H1 (cell line): ENCODE data around the gene PRICKLE3. TPM values are rescaled to one million over a fixed set of nuclear protein-coding genes. Genes with fewer than 3 reads are reported as not detected.

Source experiments
- CTCF ChIA-PET: fragments of 300-600 bp; sonication (Branson Sonifier 250); formaldehyde crosslinking; loops from one replicate; lab custom pipeline; 2021; ENCODE audit not compliant: partially characterized antibody; lab: Charles Lee
- POLR2A ChIA-PET: fragments of 300-600 bp; sonication (Branson Sonifier 250); formaldehyde crosslinking; loops from one replicate; lab custom pipeline; 2021; ENCODE audit warnings: inconsistent platforms; ENCODE audit not compliant: partially characterized antibody; lab: Charles Lee
- DNase-seq, 2 experiments: peaks; one replicate each; pipeline versions ENCODE4 v3.0.0 to v3.0.0-alpha.2; 2010 to 2022; ENCODE audit warnings: low spot score in 2 of 2, low read depth in 1 of 2, mixed read lengths in 1 of 2
- FAIRE-seq: peaks from 2 replicates; lab custom pipeline; 2011; peaks lifted over from hg19 to GRCh38; lab: Jason Lieb, UNC
- H2AFZ ChIP-seq: 2 replicates; pipeline ENCODE4 v1.8.1; 2012; ENCODE audit warnings: low read length, inconsistent platforms
- H2AK5ac ChIP-seq: 2 replicates; pipeline ENCODE4 v1.6.1; 2013; ENCODE audit warnings: low read depth, low read length
- H2BK120ac ChIP-seq: replicated peaks from 2 replicates; pipeline ENCODE3; 2013; ENCODE audit warnings: low read depth, low read length, inconsistent platforms
- H2BK12ac ChIP-seq: 2 replicates; pipeline ENCODE4 v1.6.1; 2013; ENCODE audit warnings: low read depth, low read length
- H2BK15ac ChIP-seq: 2 replicates; pipeline ENCODE4 v1.6.1; 2013; ENCODE audit warnings: low read length
- H2BK20ac ChIP-seq: 2 replicates; pipeline ENCODE4 v1.6.1; 2013; ENCODE audit warnings: low read length
- H2BK5ac ChIP-seq: 2 replicates; pipeline ENCODE4 v1.6.1; 2013; ENCODE audit warnings: low read depth, low read length
- H3K14ac ChIP-seq: 2 replicates; pipeline ENCODE4 v1.6.1; 2013; ENCODE audit warnings: inconsistent platforms; ENCODE audit not compliant: insufficient read length
- H3K18ac ChIP-seq: 2 replicates; pipeline ENCODE4 v1.6.1; 2013; ENCODE audit warnings: low read length; ENCODE audit errors: extremely low read depth
- H3K23ac ChIP-seq: 2 replicates; pipeline ENCODE4 v1.6.1; 2013; ENCODE audit warnings: inconsistent platforms; ENCODE audit not compliant: insufficient read length
- H3K23me2 ChIP-seq: 2 replicates; pipeline ENCODE4 v1.6.1; 2013; ENCODE audit warnings: low read depth, low read length
- H3K27ac ChIP-seq: 2 replicates; pipeline ENCODE4 v1.6.1; 2011; ENCODE audit warnings: low read depth, low read length, inconsistent platforms
- H3K27me3 ChIP-seq, 4 experiments: replicated peaks in 1 of 4; 1 replicate in 1 of 4; 2 replicates in 3 of 4; pipeline versions ENCODE4 v1.6.1 to v1.8.1; 2011 to 2013; ENCODE audit warnings: low read length in 3 of 4, mild to moderate bottlenecking in 3 of 4, inconsistent platforms in 2 of 4, mixed read lengths in 2 of 4, moderate library complexity in 1 of 4; ENCODE audit not compliant: control insufficient read depth in 3 of 4, insufficient read depth in 3 of 4; ENCODE audit errors: extremely low read depth in 1 of 4
- H3K36me3 ChIP-seq, 4 experiments: 2 replicates each; pipeline versions ENCODE4 v1.6.1 to v1.8.1; 2011 to 2013; ENCODE audit warnings: mild to moderate bottlenecking in 4 of 4, low read length in 3 of 4, moderate library complexity in 2 of 4, control low read depth in 1 of 4, inconsistent platforms in 1 of 4; ENCODE audit not compliant: insufficient read depth in 4 of 4, control insufficient read depth in 2 of 4
- H3K4ac ChIP-seq: replicated peaks from 2 replicates; pipeline ENCODE3; 2013; ENCODE audit warnings: low read length, low read depth, mixed read lengths, inconsistent platforms; ENCODE audit not compliant: insufficient read length
- H3K4me1 ChIP-seq, 4 experiments: replicated peaks in 1 of 4; 1 replicate in 1 of 4; 2 replicates in 3 of 4; pipeline versions ENCODE4 v1.6.1 to v1.8.1; 2011 to 2013; ENCODE audit warnings: low read length in 3 of 4, inconsistent platforms in 2 of 4, mixed read lengths in 1 of 4; ENCODE audit not compliant: insufficient read depth in 4 of 4, control insufficient read depth in 3 of 4
- H3K4me2 ChIP-seq, 2 experiments: 2 replicates each; pipeline versions ENCODE4 v1.6.1 to v1.8.1; 2011 to 2013; ENCODE audit warnings: low read depth in 2 of 2, low read length in 2 of 2, control low read depth in 1 of 2, inconsistent platforms in 1 of 2, mild to moderate bottlenecking in 1 of 2; ENCODE audit not compliant: insufficient read depth in 1 of 2
- H3K4me3 ChIP-seq, 4 experiments: fragments of 200-600, 300-600 bp in 1 of 4; sonication (generic), shearing (Covaris generic), sonication (Bioruptor Twin) in 1 of 4; 2 replicates each; pipeline versions ENCODE4 v1.5.1 to v1.8.1; 2011 to 2016; ENCODE audit warnings: low read length in 4 of 4, low read depth in 3 of 4, control low read depth in 2 of 4, inconsistent platforms in 2 of 4, mild to moderate bottlenecking in 2 of 4, mixed read lengths in 1 of 4, moderate library complexity in 1 of 4; ENCODE audit not compliant: insufficient read depth in 2 of 4; ENCODE audit errors: extremely low read depth in 1 of 4
- H3K56ac ChIP-seq: replicated peaks from 2 replicates; pipeline ENCODE3; 2013; ENCODE audit warnings: low read depth, mild to moderate bottlenecking, mixed read lengths, low read length, inconsistent platforms; ENCODE audit not compliant: insufficient read length
- H3K79me1 ChIP-seq: 2 replicates; pipeline ENCODE4 v1.6.1; 2013; ENCODE audit warnings: low read depth, low read length, control low read depth
- H3K79me2 ChIP-seq, 2 experiments: 2 replicates each; pipeline versions ENCODE4 v1.6.1 to v1.8.1; 2012 to 2013; ENCODE audit warnings: low read length in 2 of 2, mild to moderate bottlenecking in 2 of 2, inconsistent platforms in 1 of 2; ENCODE audit not compliant: insufficient read depth in 2 of 2, control insufficient read depth in 1 of 2
- H3K9ac ChIP-seq, 4 experiments: replicated peaks in 1 of 4; 1 replicate in 1 of 4; 2 replicates in 3 of 4; pipeline versions ENCODE4 v1.6.1 to v1.8.1; 2011 to 2013; ENCODE audit warnings: low read depth in 3 of 4, low read length in 3 of 4, control low read depth in 2 of 4, mild to moderate bottlenecking in 2 of 4, moderate library complexity in 2 of 4, inconsistent platforms in 1 of 4; ENCODE audit errors: extremely low read depth in 1 of 4
- H3K9me3 ChIP-seq, 2 experiments: 2 replicates each; pipeline versions ENCODE4 v1.6.1 to v1.8.1; 2012 to 2013; ENCODE audit warnings: mild to moderate bottlenecking in 2 of 2, moderate library complexity in 2 of 2, control low read depth in 1 of 2, inconsistent platforms in 1 of 2, low read depth in 1 of 2, low read length in 1 of 2, mixed read lengths in 1 of 2; ENCODE audit not compliant: insufficient read depth in 2 of 2
- H4K20me1 ChIP-seq, 2 experiments: replicated peaks in 1 of 2; 2 replicates each; pipeline versions ENCODE3 to v1.8.1; 2011 to 2013; ENCODE audit warnings: inconsistent platforms in 2 of 2, low read length in 2 of 2, mild to moderate bottlenecking in 1 of 2; ENCODE audit not compliant: insufficient read depth in 2 of 2, control insufficient read depth in 1 of 2
- H4K5ac ChIP-seq: 2 replicates; pipeline ENCODE4 v1.6.1; 2013; ENCODE audit warnings: low read length, low read depth, mixed read lengths, inconsistent platforms; ENCODE audit not compliant: insufficient read length
- H4K8ac ChIP-seq: 2 replicates; pipeline ENCODE4 v1.8.0; 2013; ENCODE audit warnings: mild to moderate bottlenecking, moderate library complexity, low read length, inconsistent platforms; ENCODE audit not compliant: insufficient read depth; ENCODE audit errors: extremely low read depth
- H4K91ac ChIP-seq: replicated peaks from 2 replicates; pipeline ENCODE3; 2013; ENCODE audit warnings: low read length, mixed read lengths, inconsistent platforms; ENCODE audit not compliant: insufficient read length
- BACH1 ChIP-seq: IDR thresholded peaks from 2 replicates; pipeline ENCODE4 v1.6.1; 2012; ENCODE audit warnings: low read length, improper control_type of control experiment
- CBX5 ChIP-seq: fragments of 300-800, 300-1000 bp; sonication (generic); IDR thresholded peaks from 2 replicates; pipeline ENCODE4 v1.7.1; 2016; ENCODE audit warnings: antibody characterized with exemption, low read length, low read depth
- CEBPB ChIP-seq: IDR thresholded peaks from 2 replicates; pipeline ENCODE4 v1.6.1; 2012; ENCODE audit warnings: low read depth, low read length
- CREB1 ChIP-seq: IDR thresholded peaks from 2 replicates; pipeline ENCODE4 v1.6.1; 2012; ENCODE audit warnings: inconsistent platforms
- EGR1 ChIP-seq: IDR thresholded peaks from 2 replicates; pipeline ENCODE4 v1.6.1; 2011; ENCODE audit warnings: low read depth, low read length, borderline replicate concordance
- KDM5A ChIP-seq: fragments of 200-600 bp; IDR thresholded peaks from 2 replicates; pipeline ENCODE4 v1.7.1; 2012; ENCODE audit warnings: mild to moderate bottlenecking, low read length, inconsistent platforms, mixed read lengths
- MAX ChIP-seq: IDR thresholded peaks from 2 replicates; pipeline ENCODE4 v1.6.1; 2012; ENCODE audit warnings: inconsistent platforms
- POU5F1 ChIP-seq: IDR thresholded peaks from 2 replicates; pipeline ENCODE4 v1.6.1; 2011; ENCODE audit warnings: low read depth, mild to moderate bottlenecking, low read length, moderate library complexity
- RAD21 ChIP-seq, 2 experiments: IDR thresholded peaks in 1 of 2; conservative IDR thresholded peaks in 1 of 2; 2 replicates each; pipeline ENCODE4 v1.6.1; 2011; ENCODE audit warnings: low read depth in 2 of 2, low read length in 2 of 2, improper control_type of control experiment in 1 of 2, inconsistent platforms in 1 of 2, mild to moderate bottlenecking in 1 of 2, moderate library complexity in 1 of 2
- SIN3A ChIP-seq, 2 experiments: IDR thresholded peaks in 1 of 2; conservative IDR thresholded peaks in 1 of 2; 2 replicates each; pipeline ENCODE4 v1.6.1; 2011 to 2012; ENCODE audit warnings: low read length in 2 of 2, improper control_type of control experiment in 1 of 2, low read depth in 1 of 2, mild to moderate bottlenecking in 1 of 2
- TEAD4 ChIP-seq: IDR thresholded peaks from 2 replicates; pipeline ENCODE4 v1.6.1; 2012; ENCODE audit warnings: low read depth, low read length, inconsistent platforms, mixed read lengths
- WGBS, 2 experiments: shearing (Covaris generic) in 1 of 2; methylation state at CpG; one replicate each; pipeline versions ENCODE4 v1.1.6 to v1.1.7; 2013 to 2015; ENCODE audit warnings: low lambda C conversion rate in 2 of 2, mixed read lengths in 2 of 2, inconsistent platforms in 1 of 2, low coverage in 1 of 2, missing lambda C conversion rate in 1 of 2; ENCODE audit not compliant: insufficient replicate concordance in 2 of 2, insufficient coverage in 1 of 2, insufficient read length in 1 of 2; ENCODE audit errors: extremely low coverage in 1 of 2, missing lambda C conversion rate in 1 of 2; 5-methylcytosine and 5-hydroxymethylcytosine counted together
- polyA plus RNA-seq, 7 experiments: library from polyadenylated mRNA; depleted of rRNA in 3 of 7; stranded (reverse) in 5 of 7; unstranded in 2 of 7; fragments of >200 nt in 5 of 7; fragments of 200-250 nt in 2 of 7; gene quantifications; 1 replicate in 5 of 7; 2 replicates in 1 of 7; 4 replicates in 1 of 7; pipeline versions ENCODE4 v1.2.1 to v1.2.3, GENCODE V29; 2011 to 2013; ENCODE audit warnings: missing spikeins in 2 of 7, mixed read lengths in 2 of 7
- total RNA-seq: library from RNA; stranded (reverse); fragmentation: NEBNext Ultra II Directional; extraction: Animal tissue kit (Norgen Biotek cat#: 25700); gene quantifications from 2 replicates; pipeline ENCODE4 v1.2.1, GENCODE V29; 2021

Gene PRICKLE3
- total and polyA plus RNA-seq, 2 of the 8 experiments (the other 6 are each of a cell fraction or from before 2014, with no cell fraction given) = 9.1 to 10.6 TPM

GRCh38 chrX:49228185-49228584 is 42.0 kb upstream of the PRICKLE3 start:
- H3K79me1 ChIP-seq = no peaks in the 10 kb centered on the region
- H3K27ac ChIP-seq = no peak overlapping the region
- no peaks in the 10 kb centered on the region for H4K20me1 ChIP-seq
- no peaks in the 10 kb centered on the region for H3K9me3 ChIP-seq
- no peak overlapping the region for H2BK12ac ChIP-seq
- H3K14ac ChIP-seq = no peak overlapping the region
- no peak overlapping the region for H3K4ac ChIP-seq
- H2BK120ac ChIP-seq = no peak overlapping the region
- no peak overlapping the region for H4K91ac ChIP-seq
- 93% methylated on average over 8 of the region's 17 CpGs; no CpG with 5 or more reads in 1 of the 2 experiments for WGBS, 2 experiments
- CTCF ChIA-PET = interaction anchor here (0.6 kb wide), 1 partner anchor 60 kb away, joined by 3 read pairs; no protein-coding TSS in a partner anchor
- no peaks in the 10 kb centered on the region for H3K79me2 ChIP-seq
- no peak overlapping the region for H2BK5ac ChIP-seq
- POLR2A ChIA-PET = interaction anchor here (1.0 to 2.5 kb wide), 3 partner anchors 10 to 41 kb away, joined by 3 to 8 read pairs (median 4); no protein-coding TSS in a partner anchor
- no peaks in the 10 kb centered on the region for H3K36me3 ChIP-seq
- no peak overlapping the region for H3K56ac ChIP-seq
- peaks cover 0 to 7% (median 3%) of the 10 kb centered on the region in 4 experiments; a peak in 2 of 7 replicates for H3K4me1 ChIP-seq
- H4K8ac ChIP-seq = no peak overlapping the region
- H3K23me2 ChIP-seq = peaks cover 11% of the 10 kb centered on the region; the same call in 1 of the 2 replicates
- no peak overlapping the region for H3K18ac ChIP-seq
- no peak overlapping the region for H2BK20ac ChIP-seq
- TF ChIP-seq KDM5A = no peak
- TF ChIP-seq BACH1 = no peak
- TF ChIP-seq POU5F1 = no peak
- TF ChIP-seq CREB1 = no peak
- no peak for TF ChIP-seq SIN3A (conservative IDR thresholded peaks at IDR 0.05 in 1 of 2, IDR thresholded peaks at IDR 0.05 in 1 of 2; ENCODE audit: low read depth in 1 of 2, low read length in 2 of 2)
- TF ChIP-seq TEAD4 = no peak
- TF ChIP-seq CBX5 = no peak
- TF ChIP-seq RAD21 (IDR thresholded peaks at IDR 0.05 in 1 of 2, conservative IDR thresholded peaks at IDR 0.05 in 1 of 2; ENCODE audit: low read depth in 2 of 2, low read length in 2 of 2) = no peak
- TF ChIP-seq CEBPB = no peak
- no peak for TF ChIP-seq MAX
- TF ChIP-seq EGR1 = no peak
- TF ChIP-seq, all 59 proteins: peak for 0
- Histone ChIP-seq H3K23ac (no peak overlapping the region), H4K5ac (no peak overlapping the region), H3K27me3 (no peaks in the 10 kb centered on the region), H3K4me2 (no peak overlapping the region), H3K4me3 (no peak overlapping the region), H3K9ac (no peak overlapping the region), H2AK5ac (peak overlapping the region; percentile 53; the same call in 1 of the 2 replicates), H2AFZ (no peak overlapping the region), H2BK15ac (no peak overlapping the region)
- no peak for DNase-seq
- no peak for FAIRE-seq
